Measurements from ENCODE around the gene KCNE1.
"Not testable (repeated sequence)": the region's sequence is repeated elsewhere in the genome, so short reads cannot be mapped to it uniquely, and the experiment has no call there.

The KCNE1 gene

DNA sequence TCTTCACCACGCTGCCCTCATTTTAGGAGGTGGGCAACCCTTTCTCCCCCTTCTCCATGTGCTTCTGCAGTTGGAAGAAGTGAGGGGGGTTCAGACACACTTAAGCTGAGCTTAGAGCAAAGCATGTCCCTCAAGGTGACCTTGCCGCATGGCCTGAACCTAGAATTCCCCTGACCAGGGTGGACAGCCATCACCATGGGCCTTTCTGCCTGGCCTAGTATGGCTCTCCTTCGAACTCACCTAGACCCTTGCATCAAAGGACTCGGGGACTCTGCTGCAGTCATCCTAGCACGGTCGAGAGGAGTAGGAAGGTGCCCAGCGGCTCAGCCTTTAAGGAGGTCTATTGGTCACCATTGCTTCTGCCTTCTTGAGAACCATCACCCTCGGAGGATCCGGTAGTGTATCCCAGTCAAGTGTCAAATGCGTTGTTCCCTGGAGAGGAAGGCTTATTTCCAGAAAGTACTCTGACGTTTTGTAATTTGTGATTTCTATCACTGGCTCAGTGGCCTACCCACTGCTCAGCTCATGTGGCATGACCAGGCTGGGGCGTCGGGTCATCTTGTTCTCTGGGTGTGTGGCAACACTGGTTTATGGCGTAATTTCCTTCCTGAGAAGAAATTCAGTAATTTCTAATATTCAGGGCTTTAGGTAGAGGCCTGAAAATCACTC is at the start of gene KCNE1:
Gene KCNE1 (minus strand): TSS at position 424 of the 669 bp plus-strand sequence. CDS start 62,576 bp downstream, outside the sequence.
- DNase-seq: no peak

DNA sequence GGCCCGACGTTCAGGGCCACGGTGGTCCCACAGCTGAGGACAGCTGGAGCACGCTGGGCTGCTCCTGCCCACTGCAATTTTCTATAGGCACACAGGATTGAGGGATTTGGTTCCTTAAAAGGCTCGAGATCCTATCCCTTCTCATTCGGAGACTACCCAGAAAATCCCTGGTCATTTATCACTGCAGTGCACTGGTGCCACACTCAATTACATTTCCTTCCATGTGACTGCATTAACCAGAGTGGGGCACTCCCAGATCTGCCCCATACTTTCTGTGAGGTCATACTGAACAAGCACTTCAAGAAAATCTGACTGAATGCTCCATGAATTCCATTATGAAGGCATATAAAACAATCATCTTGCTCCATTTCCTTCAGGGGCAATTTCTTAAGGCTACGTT is 49.8 kb upstream of the KCNE1 start:
- DNase-seq: no peak

DNA sequence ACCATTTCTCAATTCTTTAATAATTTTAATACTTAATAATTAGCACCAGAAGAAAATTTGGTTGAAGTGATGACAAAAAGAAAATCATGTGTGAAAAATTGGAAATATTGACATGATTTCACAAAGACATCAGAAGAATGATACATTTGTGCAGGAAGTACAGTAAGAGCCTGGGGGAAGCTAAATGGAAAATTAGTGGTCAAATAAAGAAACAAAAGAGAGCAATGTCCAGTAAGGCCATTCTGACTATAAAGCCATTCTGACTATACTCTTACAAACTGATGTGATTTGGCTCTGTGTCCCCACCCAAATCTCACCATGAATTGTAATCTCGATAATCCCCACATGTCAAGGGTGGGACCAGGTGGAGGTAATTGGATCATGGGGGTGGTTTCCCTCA is 48.6 kb upstream of the KCNE1 start:
- no peak for DNase-seq

DNA sequence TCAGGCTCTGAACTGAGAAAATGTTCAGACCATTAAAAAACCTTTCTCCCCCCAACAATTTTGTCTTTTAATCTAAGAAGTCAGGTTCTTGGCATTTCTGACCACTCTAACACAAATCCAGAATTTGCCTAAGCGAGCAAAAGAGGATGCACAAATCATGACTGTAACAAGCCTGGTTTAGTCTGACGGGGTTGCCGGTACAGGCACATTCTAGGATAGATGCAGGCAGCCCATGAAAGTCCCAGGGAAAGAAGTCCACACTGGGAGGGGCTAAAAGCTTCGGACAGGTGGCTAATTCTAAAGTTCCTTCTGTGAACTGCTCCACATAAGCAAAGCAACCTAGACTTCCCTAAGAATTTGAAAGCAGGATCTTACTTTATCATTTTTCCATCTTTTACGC is 48.0 kb upstream of the KCNE1 start:
- DNase-seq: no peak

DNA sequence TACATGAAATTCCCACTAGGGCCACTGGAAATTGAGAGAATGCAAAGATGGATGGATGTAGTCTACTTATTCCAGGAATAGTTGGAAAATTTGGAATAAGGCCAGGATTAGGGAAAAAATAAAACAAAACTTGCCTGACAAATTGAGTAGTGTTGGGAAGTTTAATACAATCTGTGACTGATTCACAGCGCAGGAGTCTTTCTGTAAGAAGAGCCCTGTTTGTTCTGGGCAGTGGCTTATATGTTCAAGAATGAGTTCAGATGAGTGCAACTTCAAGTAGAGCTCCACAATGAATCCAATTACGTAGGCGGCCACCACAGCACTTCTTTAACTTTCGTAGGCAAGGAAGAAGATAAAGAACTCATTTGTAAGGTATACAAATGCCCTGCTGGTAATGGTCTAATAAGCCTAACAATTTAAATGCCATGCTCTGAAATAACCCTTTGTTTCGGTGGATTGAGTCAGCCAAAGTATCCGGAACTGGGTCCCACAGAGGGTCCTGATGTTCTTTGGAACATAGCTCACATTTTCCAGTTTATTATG is 47.1 kb upstream of the KCNE1 start:
- no peak for DNase-seq

DNA sequence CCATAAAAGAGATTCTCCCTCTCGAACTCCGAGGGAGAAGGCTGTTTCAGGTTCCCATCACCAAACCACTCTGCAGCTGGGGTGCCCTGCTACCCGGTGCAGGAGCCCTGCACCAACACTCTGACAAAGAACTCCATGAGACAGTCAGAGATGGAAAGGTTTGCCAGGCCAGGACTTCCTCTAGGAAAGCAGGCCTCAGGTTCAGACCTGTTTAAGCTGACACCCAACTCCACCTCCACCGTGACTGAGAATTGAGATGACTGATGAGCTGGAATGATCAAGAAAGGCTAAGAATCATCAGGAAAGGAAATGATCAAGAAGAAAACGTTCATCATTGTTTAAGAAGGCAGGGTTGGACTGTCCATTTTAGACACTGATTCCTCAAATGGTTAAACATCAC is 46.2 kb upstream of the KCNE1 start:
- no peak for DNase-seq

DNA sequence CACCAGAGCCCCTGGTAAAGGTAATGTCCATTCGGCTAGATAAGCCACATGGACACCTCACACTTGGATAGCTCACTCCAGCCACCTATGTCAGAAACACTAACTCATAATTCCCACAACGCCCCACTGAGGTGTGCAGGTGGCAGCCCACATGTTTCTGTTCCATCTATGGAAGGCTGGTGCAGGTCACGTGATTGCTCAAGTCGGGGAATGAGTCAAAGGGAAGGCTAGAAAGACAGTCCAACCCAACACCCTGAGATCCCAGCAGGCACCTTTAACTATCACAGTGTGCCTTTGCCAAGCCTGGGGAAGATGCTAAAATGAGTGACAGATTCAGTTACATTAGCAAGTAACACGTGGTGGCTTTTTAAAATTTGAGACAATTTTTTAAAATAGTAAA is 45.3 kb upstream of the KCNE1 start:
- DNase-seq: peak; percentile 9 to 28

DNA sequence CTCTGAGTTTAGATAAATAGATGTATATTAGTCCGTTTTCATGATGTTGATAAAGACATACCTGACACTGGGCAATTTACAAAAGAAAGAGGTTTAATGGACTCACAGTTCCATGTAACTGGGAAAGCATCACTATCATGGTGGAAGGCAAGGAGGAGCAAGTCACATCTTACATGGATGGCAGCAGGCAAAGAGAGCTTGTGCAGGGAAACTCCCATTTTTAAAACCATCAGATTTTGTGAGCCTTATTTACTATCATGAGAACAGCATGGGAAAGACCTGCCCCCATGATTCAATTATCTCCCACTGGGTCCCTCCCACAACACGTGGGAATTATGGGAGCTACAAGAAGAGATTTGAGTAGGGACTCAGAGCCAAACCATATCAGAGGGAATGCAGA is 42.7 kb upstream of the KCNE1 start:
- DNase-seq: not testable (repeated sequence)

DNA sequence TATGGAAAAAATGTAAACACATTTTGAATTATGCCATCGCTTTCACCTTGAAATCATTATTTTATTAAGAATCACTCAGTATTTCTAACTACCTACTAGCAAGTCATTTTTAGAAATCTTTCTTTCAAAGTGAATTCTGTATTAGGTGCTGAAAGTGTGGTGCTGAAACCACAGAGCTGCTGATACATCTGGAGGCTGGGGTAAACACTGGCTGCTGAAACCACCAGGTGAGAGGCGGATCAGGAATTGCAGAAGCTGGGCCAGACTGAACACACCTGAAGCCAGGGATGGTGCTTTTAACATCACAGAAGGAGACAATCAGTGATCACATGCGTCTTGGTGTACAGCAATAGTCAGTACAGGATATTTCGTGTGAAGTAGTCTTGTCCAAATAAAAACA is 42.2 kb upstream of the KCNE1 start:
- no peak for DNase-seq

DNA sequence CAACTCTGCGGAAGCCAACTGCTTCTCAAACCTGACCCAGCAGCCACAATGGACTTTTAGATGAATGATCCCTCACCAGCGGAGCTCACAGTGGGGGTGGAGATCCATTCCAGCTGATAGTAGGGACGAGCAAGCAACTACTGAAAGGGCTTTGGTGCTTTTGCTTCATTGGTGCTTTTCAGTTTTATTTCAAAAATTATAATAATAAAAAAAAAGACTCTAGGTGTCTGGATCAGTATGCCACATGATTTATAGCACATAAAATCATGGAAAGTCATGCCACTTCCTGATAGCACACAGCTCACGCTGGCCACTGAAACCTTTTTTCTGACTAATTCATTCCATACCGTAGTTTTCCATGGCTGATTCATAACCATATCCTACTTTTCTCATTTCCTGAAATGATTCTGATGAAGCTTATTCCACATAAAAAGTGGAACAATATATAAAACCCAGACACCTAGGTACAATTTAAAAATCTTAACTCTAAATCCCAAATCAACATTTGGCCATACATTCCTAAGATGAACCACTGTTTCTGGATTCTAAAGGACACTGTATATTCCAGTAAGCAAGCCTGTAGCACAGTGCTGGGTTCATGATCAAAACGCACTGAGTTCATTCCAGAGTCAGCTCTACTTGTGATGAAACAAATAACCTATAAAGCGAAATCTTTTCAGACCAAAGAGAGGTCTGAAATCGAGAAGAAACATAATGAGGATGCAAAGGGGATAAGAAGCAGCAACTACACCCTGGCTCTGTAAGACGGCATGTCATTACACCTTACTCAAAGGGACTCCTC is 41.3 kb upstream of the KCNE1 start:
- no peak for DNase-seq

DNA sequence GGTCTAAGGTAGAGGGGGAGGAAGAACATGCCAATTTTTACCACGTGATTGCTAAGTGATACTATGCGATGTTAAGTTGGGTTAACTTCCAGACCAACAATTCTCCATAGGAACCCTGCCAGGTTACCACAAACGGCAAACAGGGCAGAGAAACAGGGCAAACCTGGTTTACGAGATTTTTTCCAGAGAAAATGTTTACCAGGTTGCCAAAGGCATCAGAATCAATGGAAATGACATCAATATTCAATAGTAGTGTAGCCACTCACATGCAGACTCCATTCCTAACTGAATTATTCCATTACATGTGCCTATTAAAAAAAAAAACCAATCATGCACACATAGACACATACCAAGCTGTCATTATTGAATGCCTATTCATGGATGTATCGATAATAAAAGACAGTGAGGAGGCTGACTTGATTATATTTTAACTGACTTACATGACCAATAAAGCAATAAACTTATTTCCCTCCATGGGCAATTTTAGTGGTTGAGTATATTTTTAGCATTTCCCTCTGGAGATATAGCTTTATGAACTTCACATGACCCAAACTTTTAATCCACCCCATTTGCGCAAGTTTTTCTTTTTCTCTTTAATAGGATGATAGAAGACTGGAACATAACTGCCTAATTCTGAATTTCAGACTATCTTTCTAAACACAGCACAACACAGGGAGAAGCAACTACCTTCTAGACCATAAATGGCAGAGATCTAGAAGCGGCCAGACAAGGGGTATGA is 40.5 kb upstream of the KCNE1 start:
- DNase-seq: no peak

DNA sequence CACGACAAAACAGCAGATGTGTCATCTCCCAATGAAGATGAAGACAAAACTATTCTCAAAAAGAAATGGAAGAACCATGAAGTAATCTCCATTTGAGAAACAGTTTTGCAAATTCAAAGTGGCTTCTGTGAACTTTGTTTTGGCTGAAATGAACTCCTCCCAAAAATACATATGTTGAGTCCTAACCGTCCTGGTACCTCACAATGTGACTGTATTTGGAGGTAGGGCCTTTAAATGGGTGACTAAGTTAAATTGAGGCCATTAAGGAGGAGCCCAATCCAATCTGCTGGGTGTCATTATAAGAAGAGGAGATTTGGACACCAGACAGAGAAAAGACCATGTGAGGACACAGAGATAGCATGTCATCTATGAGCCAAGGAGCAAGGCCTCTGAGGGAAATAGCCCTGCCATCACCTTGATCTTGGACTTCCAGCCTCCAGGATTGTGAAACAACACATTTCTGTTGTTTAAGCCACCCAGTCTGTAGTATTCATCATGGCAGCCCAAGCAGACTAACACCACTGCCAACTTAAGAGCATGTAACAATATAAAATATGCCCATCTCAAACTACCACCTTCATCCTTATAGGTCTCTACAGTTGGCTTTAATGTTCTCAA is 38.3 kb upstream of the KCNE1 start:
- DNase-seq: no peak

DNA sequence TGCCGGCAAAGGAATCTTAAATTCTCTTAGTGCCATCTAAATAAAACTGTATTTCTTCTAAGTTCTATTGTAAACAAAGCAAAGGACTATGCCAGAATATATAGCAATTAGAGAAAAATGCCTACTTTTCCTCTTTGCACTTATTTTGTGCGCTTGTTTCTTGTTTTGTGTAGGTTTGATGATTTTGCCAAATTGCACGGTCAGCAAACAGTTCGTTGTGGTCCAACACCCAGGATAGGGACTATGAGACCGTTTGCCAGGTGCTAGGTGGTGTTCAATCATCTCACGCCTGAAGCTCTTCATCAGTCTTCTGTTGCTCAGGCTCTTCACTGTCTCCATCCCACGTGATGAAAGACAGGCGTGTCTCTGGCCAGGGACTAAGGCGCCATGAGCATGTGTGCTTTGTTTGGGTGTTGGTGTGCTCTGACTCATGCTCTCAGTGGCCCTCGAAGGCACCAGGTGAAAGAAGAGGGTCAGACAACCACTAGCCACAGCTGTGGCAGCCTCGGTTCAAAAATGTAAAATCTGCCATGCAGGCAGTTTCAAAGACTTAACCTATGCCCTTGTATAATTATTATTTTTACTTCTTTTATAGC is 36.9 kb upstream of the KCNE1 start:
- no peak for DNase-seq

DNA sequence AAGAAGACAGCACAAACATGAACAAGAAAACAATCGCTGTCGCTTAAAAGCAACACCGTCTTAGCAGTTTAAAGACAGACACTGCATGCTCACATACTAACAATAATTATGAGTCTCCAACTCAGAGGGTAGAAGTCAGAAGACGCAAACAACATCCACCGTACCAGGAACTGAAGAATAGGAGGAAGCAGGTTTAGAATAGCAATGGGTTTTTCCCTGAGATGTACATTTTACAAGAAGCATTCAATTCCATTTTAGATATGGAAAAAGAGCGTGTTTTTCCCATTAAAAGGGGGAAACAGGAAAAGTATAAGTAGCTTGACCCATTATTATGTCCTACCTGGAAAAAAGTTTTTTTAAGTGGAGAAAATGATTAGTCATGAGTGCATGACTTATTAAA is 34.5 kb upstream of the KCNE1 start:
- DNase-seq: no peak

DNA sequence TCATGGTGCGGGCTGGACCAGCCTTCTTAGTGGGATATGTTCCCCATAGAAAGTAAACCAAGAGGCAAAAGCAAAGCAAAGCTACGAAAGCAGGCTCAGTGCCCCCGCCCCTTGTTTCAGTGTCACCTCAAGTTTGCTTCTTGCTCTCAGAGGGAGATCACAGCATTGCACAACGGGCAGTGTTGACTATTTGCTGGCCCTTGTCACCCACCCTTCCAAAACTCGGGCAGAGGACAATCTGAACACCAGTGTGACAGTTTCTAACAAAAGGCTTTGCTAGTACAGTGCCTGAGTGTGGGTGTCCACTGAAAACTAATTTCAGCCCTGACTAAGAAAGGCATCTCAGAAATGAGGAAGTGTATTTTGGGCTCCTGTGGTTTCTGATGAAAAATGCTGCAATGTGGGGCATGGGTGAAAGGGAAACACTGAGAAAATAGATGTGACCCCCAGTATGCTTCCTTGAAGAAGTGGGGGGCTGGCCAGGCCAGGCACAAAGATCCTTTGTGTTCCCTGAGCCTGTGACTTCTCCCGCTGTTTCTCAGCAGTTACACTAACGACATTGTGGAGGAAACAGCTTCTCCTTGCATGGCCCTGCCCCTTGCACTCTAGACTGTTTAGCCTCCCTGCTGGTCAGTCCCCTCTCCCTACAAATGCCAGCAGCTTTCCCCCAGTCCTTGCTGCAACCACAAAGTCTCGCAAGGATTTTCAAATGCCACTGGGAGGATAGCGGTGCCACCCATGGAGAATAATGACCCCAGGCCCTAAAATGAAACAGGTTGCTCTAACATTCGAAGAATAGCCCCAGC is 33.3 kb upstream of the KCNE1 start:
- DNase-seq: no peak

DNA sequence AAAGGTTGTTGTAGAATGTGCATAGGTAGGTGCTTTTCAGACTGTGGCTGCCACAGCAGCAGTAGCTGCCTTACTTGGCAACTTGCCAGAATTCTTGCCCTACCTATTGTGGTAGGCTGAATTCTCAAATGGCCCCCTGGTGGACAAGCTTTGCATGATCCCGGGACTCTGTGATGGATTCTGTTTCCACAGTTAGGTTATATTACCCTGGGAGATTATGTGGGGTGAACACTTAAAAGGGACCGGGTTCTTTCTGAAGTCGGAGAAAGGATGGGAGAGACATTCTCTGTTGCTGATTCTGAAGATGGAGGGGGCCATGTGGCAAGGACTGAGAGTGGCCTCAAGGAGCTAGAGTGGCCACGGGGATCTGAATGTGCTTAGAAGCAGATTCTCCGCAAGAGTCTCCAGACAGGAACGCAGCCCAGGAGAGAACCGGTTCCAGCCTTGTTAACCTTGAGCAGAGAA is 32.1 kb upstream of the KCNE1 start:
- peak; percentile 34 to 62 for DNase-seq

DNA sequence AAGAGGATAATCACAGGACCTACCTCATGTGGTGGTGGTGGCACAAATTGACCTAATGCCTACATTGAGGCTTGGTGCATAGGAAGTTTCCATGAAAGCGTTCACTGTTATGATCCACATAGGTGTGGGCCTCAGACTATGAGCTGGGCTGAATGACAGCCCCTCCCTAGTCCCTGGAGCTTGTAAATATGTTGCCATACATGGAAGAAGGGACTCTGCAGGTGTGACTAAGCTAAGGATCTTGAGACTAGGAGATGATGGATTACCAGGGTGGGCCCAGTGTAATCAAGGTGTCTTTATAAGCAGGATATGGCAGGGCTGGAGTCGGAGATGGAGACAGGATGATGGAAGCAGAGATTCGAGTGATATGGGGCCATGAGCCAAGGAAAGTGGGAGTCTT is 31.0 kb upstream of the KCNE1 start:
- no peak for DNase-seq

DNA sequence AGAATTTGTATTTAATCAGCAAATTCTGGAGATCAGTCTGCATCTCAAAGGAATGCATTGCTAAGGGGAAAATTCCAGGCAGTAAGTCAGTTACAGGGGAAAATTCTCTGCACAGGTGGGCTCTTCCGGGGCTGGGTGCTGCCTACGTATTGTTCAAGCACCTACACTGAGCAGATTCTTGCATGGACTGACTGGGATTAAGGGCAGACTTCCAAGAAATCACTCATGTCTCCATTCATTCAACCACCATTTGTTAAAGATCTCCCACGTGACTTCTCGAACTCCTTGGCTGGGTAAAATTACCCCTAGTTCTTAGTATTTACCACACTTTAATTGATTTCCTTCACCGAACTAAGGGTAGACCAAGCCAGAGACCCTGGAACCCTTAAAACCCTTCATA is 28.2 kb upstream of the KCNE1 start:
- no peak for DNase-seq

DNA sequence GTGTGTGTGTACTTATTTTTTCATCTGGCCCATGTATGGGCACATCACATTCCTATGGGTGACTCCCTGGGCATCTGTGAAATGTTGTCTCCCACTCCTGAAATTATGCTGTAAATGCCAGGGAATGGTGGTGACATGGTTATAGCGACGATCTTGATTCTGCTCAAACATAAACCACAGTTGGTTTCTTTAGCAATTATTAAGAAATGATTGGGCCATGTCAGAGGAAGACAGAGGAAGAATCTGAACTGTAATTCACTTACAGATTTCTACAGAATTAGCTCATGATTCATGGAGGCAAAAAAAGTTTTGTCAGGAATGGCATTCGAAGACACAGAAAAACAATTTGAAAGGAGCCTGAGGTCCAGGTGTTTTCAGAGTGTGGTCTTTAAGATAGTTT is 25.8 kb upstream of the KCNE1 start:
- no peak for DNase-seq

DNA sequence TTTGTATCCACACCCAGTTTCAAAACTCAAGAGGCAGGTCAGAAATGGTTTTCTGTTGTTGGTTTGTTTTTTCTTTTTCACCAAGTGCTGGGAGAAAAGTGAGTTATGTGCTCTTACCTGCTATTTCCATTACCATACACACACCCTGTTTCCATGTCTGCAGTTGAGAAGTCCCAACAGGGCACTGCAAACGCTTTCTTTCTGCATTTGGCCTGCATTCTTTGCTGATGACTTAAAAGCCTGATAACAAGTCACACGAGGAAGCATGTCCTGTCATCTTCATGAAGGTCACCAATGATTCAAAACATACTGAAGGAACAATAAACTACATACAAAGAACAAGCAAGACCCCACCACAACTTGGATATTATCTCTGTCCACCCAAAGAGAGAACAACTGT is 24.8 kb upstream of the KCNE1 start:
- no peak for DNase-seq

DNA sequence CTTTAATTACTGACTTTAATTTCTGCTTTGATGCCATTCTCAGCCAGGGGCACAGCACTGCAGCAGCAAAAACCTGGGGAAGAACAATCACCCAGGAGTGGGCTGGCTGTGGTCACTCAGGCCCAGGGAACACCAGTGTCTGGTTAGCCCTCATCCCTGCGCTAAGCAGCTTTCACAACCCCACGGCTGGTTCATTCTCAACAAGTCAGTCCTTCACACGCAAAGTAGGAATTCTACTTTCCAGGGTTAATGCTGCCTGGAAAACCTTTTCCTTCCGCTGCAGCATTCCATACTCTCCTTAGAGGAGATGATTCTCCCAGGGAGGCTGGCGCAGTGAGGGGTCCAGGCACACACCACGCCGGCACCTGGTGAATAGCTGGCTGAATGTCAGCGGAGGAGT is 24.3 kb upstream of the KCNE1 start:
- DNase-seq: no peak

DNA sequence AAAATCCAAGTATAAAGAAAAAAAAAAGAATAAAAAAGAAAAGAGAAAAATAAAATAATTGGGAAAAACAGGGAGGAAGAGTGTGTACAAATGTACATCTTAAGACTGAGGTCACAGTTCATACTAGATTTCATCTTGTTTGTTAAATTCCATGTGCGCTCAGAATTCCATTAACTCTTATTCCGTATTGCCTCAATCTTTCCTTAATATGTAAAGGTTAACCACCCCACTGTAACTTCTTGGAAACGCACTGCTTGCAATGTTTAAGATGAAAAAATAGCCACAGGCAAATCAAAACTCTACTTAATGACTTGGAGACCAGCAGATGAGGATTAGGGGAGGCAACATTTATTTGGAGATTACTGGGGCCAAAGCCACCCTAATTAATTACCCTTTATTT is 23.9 kb upstream of the KCNE1 start:
- no peak for DNase-seq

Measured in activated CD4-positive, alpha-beta T cell treated with anti-CD3 and anti-CD28 coated beads, Interleukin-2, amount 50 U/mL, for 48 hours (primary cell).